HEK293 (cell line): ENCODE measurements around the gene CNIH3.
A peak's percentile ranks its signal among the peaks of the same experiment; 100 is the strongest.

Source experiments
- CTCF ChIA-PET: fragments of 350-600 bp; formaldehyde crosslinking; extraction: SDS; loops from one replicate; lab custom pipeline; 2021; ENCODE audit warnings: antibody characterized with exemption; lab: Yijun Ruan, JAX
- POLR2A ChIA-PET: fragments of 300-600 bp; formaldehyde crosslinking; extraction: SDS; loops from one replicate; lab custom pipeline; 2020; ENCODE audit warnings: antibody characterized with exemption, inconsistent platforms; lab: Yijun Ruan, JAX
- H3K27ac ChIP-seq: fragments of 200-500 bp; sonication (Bioruptor generic); 2 replicates; pipeline ENCODE4 v1.5.1; 2014; ENCODE audit warnings: low read depth, low read length, control low read depth, inconsistent platforms; ENCODE audit errors: extremely low read depth
- H3K36me3 ChIP-seq, 2 experiments: fragments of 200-500 bp in 1 of 2; sonication (Bioruptor generic) in 1 of 2; 1 replicate in 1 of 2; 2 replicates in 1 of 2; pipeline ENCODE4 v1.5.1; 2014 to 2017; ENCODE audit warnings: inconsistent platforms in 2 of 2, low read length in 2 of 2; ENCODE audit not compliant: control insufficient read depth in 2 of 2, insufficient read depth in 1 of 2
- H3K4me1 ChIP-seq: fragments of 200-500 bp; sonication (Bioruptor generic); 2 replicates; pipeline ENCODE4 v1.5.1; 2014; ENCODE audit warnings: mild to moderate bottlenecking, low read length, inconsistent platforms; ENCODE audit not compliant: control insufficient read depth, insufficient read depth
- H3K4me3 ChIP-seq: 2 replicates; pipeline ENCODE4 v1.5.1; 2011; ENCODE audit warnings: low read depth, mild to moderate bottlenecking, control low read depth, low read length, moderate library complexity
- H3K9me3 ChIP-seq: fragments of 200-500 bp; sonication (Bioruptor generic); 2 replicates; pipeline ENCODE4 v1.5.1; 2014; ENCODE audit warnings: low read depth, low read length, inconsistent platforms; ENCODE audit not compliant: control insufficient read depth, insufficient read depth
- BCL6B ChIP-seq: fragments of 450-650 bp; formaldehyde crosslinking; IDR thresholded peaks from 2 replicates; pipeline ENCODE4 v1.5.1; 2017; ENCODE audit warnings: missing biosample characterization, missing genetic modification characterization
- CTCF ChIP-seq: fragments of 450-650 bp; formaldehyde crosslinking; IDR thresholded peaks from 2 replicates; pipeline ENCODE4 v1.5.1; 2016; ENCODE audit warnings: missing biosample characterization, missing genetic modification characterization
- KLF9 ChIP-seq: fragments of 450-650 bp; formaldehyde crosslinking; IDR thresholded peaks from 2 replicates; pipeline ENCODE4 v1.5.1; 2016; ENCODE audit warnings: missing biosample characterization, missing genetic modification characterization, low read depth
- ZBTB17 ChIP-seq: fragments of 450-650 bp; formaldehyde crosslinking; IDR thresholded peaks from 2 replicates; pipeline ENCODE4 v1.5.1; 2016; ENCODE audit warnings: missing biosample characterization, missing genetic modification characterization
- ZNF138 ChIP-seq: fragments of 450-650 bp; formaldehyde crosslinking; IDR thresholded peaks from 2 replicates; pipeline ENCODE4 v1.5.1; 2016; ENCODE audit warnings: missing biosample characterization, missing genetic modification characterization, borderline replicate concordance
- ZNF140 ChIP-seq: fragments of 450-650 bp; formaldehyde crosslinking; IDR thresholded peaks from 2 replicates; pipeline ENCODE4 v1.5.1; 2016; ENCODE audit warnings: missing biosample characterization, missing genetic modification characterization
- ZNF169 ChIP-seq: fragments of 450-650 bp; formaldehyde crosslinking; IDR thresholded peaks from 2 replicates; pipeline ENCODE4 v1.5.1; 2016; ENCODE audit warnings: missing biosample characterization, missing genetic modification characterization
- ZNF2 ChIP-seq: fragments of 450-650 bp; formaldehyde crosslinking; IDR thresholded peaks from 2 replicates; pipeline ENCODE4 v1.5.1; 2016; ENCODE audit warnings: missing biosample characterization, missing genetic modification characterization
- ZNF292 ChIP-seq: fragments of 450-650 bp; formaldehyde crosslinking; IDR thresholded peaks from 2 replicates; pipeline ENCODE4 v1.5.1; 2016; ENCODE audit warnings: low read depth, missing biosample characterization, missing genetic modification characterization, borderline replicate concordance
- ZNF354C ChIP-seq: fragments of 450-650 bp; formaldehyde crosslinking; IDR thresholded peaks from 2 replicates; pipeline ENCODE4 v1.5.1; 2016; ENCODE audit warnings: missing biosample characterization, missing genetic modification characterization, low read depth, borderline replicate concordance
- ZNF404 ChIP-seq: fragments of 450-650 bp; formaldehyde crosslinking; IDR thresholded peaks from 2 replicates; pipeline ENCODE4 v1.5.1; 2017; ENCODE audit warnings: missing biosample characterization, missing genetic modification characterization
- ZNF596 ChIP-seq: fragments of 450-650 bp; IDR thresholded peaks from 2 replicates; pipeline ENCODE4 v1.5.0; 2018; ENCODE audit warnings: missing biosample characterization, mild to moderate bottlenecking, missing genetic modification characterization, moderate library complexity
- ZNF654 ChIP-seq: fragments of 450-650 bp; formaldehyde crosslinking; IDR thresholded peaks from 2 replicates; pipeline ENCODE4 v1.5.1; 2016; ENCODE audit warnings: low read depth, missing biosample characterization, missing genetic modification characterization
- ZNF692 ChIP-seq: fragments of 450-650 bp; formaldehyde crosslinking; IDR thresholded peaks from 2 replicates; pipeline ENCODE4 v1.5.1; 2016; ENCODE audit warnings: missing biosample characterization, missing genetic modification characterization
- ZNF776 ChIP-seq: fragments of 450-650 bp; formaldehyde crosslinking; IDR thresholded peaks from 2 replicates; pipeline ENCODE4 v1.5.0; 2017; ENCODE audit warnings: missing biosample characterization, missing genetic modification characterization, borderline replicate concordance
- ZSCAN30 ChIP-seq: fragments of 450-650 bp; IDR thresholded peaks from 2 replicates; pipeline ENCODE4 v1.5.1; 2018; ENCODE audit warnings: missing biosample characterization, mild to moderate bottlenecking, missing genetic modification characterization, moderate library complexity
- TF ChIP-seq, protein P1 (sequence below): fragments of 450-650 bp; formaldehyde crosslinking; IDR thresholded peaks from 2 replicates; pipeline ENCODE4 v1.5.1; 2016; ENCODE audit warnings: missing biosample characterization, missing genetic modification characterization
- TF ChIP-seq, protein P2 (sequence below): fragments of 450-650 bp; formaldehyde crosslinking; IDR thresholded peaks from 2 replicates; pipeline ENCODE4 v1.5.1; 2016; ENCODE audit warnings: missing biosample characterization, missing genetic modification characterization

The CNIH3 gene

GRCh38 chr1:224644553-224645154 lies 28.5 kb downstream of the CNIH3 start:
- TF ChIP-seq CTCF (peak; percentile 83), ZNF654 (tag by site-specific recombination) (no peak), ZNF596 (tag by site-specific recombination) (no peak), ZBTB17 (0 out of 2 replicates have a peak, but pooled peaks have one; percentile 16), ZNF404 (tag by site-specific recombination) (0 out of 2 replicates have a peak, but pooled peaks have one; percentile 9), BCL6B (tag by site-specific recombination) (no peak), ZNF292 (tag by site-specific recombination) (no peak), ZNF138 (tag by site-specific recombination) (no peak), ZSCAN30 (peak; percentile 71; the same call in 1 of the 2 replicates)
- TF ChIP-seq, protein P1, sequence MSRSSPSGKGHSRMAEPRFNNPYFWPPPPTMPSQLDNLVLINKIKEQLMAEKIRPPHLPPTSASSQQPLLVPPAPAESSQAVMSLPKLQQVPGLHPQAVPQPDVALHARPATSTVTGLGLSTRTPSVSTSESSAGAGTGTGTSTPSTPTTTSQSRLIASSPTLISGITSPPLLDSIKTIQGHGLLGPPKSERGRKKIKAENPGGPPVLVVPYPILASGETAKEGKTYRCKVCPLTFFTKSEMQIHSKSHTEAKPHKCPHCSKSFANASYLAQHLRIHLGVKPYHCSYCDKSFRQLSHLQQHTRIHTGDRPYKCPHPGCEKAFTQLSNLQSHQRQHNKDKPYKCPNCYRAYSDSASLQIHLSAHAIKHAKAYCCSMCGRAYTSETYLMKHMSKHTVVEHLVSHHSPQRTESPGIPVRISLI (tag by site-specific recombination) = peak; percentile 92
- TF ChIP-seq, protein P2, sequence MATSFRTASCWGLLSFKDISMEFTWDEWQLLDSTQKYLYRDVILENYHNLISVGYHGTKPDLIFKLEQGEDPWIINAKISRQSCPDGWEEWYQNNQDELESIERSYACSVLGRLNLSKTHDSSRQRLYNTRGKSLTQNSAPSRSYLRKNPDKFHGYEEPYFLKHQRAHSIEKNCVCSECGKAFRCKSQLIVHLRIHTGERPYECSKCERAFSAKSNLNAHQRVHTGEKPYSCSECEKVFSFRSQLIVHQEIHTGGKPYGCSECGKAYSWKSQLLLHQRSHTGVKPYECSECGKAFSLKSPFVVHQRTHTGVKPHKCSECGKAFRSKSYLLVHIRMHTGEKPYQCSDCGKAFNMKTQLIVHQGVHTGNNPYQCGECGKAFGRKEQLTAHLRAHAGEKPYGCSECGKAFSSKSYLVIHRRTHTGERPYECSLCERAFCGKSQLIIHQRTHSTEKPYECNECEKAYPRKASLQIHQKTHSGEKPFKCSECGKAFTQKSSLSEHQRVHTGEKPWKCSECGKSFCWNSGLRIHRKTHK (tag by site-specific recombination) = no peak
- Histone ChIP-seq H3K4me3 (no peak overlapping the region), H3K4me1 (no peaks in the 10 kb centered on the region), H3K36me3 (no peaks in the 10 kb centered on the region), H3K27ac (no peak overlapping the region), H3K9me3 (no peaks in the 10 kb centered on the region)
- ChIA-PET CTCF (interaction anchor here (0.5 to 8.2 kb wide), 45 partner anchors 10 to 1311 kb away, joined by 3 to 86 read pairs (median 4); partner anchors contain the start of gene CNIH3), POLR2A (interaction anchor here (1.0 kb wide), 1 partner anchor 29 kb away, joined by 3 read pairs; the partner anchor contains the start of gene CNIH3)

DNA sequence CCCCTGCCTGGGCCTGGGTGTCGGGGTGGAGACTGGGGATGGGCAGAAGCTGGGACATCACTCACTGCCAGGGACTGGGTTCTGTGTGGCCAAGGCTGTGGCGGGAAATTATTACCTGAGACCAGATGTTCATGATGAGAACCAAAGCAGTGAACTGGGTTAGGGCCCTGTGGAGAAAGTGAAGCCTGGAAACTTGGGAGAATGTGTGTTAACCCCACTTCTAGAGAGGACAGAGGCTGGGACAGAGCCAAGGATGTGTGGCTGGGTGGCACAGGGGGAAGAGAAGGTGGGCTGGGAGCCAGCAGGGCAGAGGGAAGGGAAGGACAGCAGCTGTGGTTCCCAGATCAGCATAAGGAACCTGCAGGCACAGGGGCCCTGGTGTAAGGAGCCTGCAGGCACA lies 31.3 kb downstream of the CNIH3 start:
- ChIA-PET POLR2A (no interaction called here), CTCF (interaction anchor here (0.6 to 2.3 kb wide), 3 partner anchors 97 to 275 kb away, joined by 3 to 9 read pairs (median 4); no protein-coding TSS in a partner anchor)
- Histone ChIP-seq H3K9me3 (no peaks in the 10 kb centered on the region), H3K36me3 (no peaks in the 10 kb centered on the region), H3K4me3 (no peak overlapping the region), H3K4me1 (no peaks in the 10 kb centered on the region), H3K27ac (no peak overlapping the region)
- no peak for TF ChIP-seq ZNF140 (tag by site-specific recombination)
- no peak for TF ChIP-seq ZNF776 (tag by site-specific recombination)
- no peak for TF ChIP-seq KLF9
- TF ChIP-seq ZNF354C (tag by site-specific recombination) = no peak
- no peak for TF ChIP-seq ZNF2 (tag by site-specific recombination)
- TF ChIP-seq ZNF692 (tag by site-specific recombination) = no peak
- TF ChIP-seq ZNF169 = no peak
